Esophagus squamous epithelium (tissue), 4 donors: ENCODE results near the gene GPSM1.

Source experiments
- CTCF ChIP-seq, 6 experiments: fragments of 450-650 bp in 4 of 6; fragments of 200-600 bp in 2 of 6; sonication (generic) in 2 of 6; IDR thresholded peaks; one replicate each; pipeline ENCODE4 v1.5.1; 2016 to 2019; ENCODE audit warnings: antibody characterized with exemption in 6 of 6, mild to moderate bottlenecking in 4 of 6, moderate library complexity in 4 of 6
- POLR2A ChIP-seq, 4 donors: fragments of 450-650 bp; IDR thresholded peaks; one replicate each; pipeline ENCODE4 v1.6.1; 2017; ENCODE audit warnings: antibody characterized with exemption in 4 of 4, mild to moderate bottlenecking in 4 of 4, moderate library complexity in 3 of 4

- no peak for TF ChIP-seq CTCF (IDR thresholded peaks at IDR 0.05)
- no peak for TF ChIP-seq POLR2A (IDR thresholded peaks at IDR 0.05)
Measured at GRCh38 chr9:136389396-136389795, 62.1 kb downstream of the GPSM1 start.
